ENCODE data around the gene HOXD4. TPM values are rescaled to one million over a fixed set of nuclear protein-coding genes. Genes with fewer than 3 reads are reported as not detected.

The HOXD4 gene
- total RNA-seq, 1 donor from 2014 or later, result not detected

DNA sequence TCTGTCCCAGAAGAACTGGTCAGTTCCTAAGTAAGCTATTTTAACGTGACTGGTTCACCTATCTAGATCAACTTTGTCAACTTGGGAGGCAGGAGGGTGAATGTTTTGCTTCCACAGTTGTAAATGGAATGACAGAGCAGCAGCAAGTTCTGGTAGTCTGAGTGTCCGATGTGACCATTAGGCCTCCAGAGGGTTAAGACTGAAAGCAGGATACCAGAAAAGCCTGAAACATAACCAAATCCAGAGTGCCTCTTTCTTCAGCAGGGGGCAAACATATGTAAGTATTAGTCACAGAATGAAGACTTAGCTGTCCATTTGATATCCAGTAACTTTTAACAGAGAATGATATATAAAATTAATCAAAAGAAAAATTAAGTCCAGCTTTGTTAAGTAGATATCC, 14.9 kb downstream of the HOXD4 start:
- H3K4me3 Mint-ChIP-seq (ENCODE audit: unreplicated experiment), result no peak overlapping the region
- H3K27ac Mint-ChIP-seq (ENCODE audit: unreplicated experiment), result no peak overlapping the region
- no peaks in the 10 kb centered on the region for H3K4me1 Mint-ChIP-seq (ENCODE audit: low read depth)
- peaks cover 77% of the 10 kb centered on the region for H3K27me3 Mint-ChIP-seq (ENCODE audit: low read depth)
- TF ChIP-seq, protein P1, sequence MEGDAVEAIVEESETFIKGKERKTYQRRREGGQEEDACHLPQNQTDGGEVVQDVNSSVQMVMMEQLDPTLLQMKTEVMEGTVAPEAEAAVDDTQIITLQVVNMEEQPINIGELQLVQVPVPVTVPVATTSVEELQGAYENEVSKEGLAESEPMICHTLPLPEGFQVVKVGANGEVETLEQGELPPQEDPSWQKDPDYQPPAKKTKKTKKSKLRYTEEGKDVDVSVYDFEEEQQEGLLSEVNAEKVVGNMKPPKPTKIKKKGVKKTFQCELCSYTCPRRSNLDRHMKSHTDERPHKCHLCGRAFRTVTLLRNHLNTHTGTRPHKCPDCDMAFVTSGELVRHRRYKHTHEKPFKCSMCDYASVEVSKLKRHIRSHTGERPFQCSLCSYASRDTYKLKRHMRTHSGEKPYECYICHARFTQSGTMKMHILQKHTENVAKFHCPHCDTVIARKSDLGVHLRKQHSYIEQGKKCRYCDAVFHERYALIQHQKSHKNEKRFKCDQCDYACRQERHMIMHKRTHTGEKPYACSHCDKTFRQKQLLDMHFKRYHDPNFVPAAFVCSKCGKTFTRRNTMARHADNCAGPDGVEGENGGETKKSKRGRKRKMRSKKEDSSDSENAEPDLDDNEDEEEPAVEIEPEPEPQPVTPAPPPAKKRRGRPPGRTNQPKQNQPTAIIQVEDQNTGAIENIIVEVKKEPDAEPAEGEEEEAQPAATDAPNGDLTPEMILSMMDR (IDR thresholded peaks at IDR 0.05), result no peak
- H3K9me3 Mint-ChIP-seq (ENCODE audit: low read depth), result peaks cover 7% of the 10 kb centered on the region
- peaks cover 8% of the 10 kb centered on the region for H3K36me3 Mint-ChIP-seq (ENCODE audit: low read depth)
- no peak for DNase-seq (ENCODE audit: low spot score)

DNA sequence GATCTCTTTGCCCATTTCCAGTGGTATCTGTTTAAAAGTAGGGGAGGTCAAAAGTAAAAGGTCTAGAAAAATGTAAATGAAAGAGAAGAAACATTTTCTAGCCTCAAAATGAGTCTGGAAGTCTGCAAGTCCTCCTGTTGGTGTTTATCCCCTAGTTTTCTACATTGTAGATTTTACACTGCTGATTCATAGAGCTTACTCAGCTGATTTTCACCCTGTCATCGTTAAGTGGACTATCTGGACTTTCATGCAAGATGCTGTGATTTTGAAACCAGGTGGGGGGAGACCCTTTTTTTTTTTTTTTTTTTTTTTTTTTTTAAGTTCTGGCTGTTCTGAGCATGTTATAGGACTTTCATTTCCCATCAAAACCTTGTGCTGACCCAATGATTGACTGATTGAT, 16.0 kb downstream of the HOXD4 start:
- Mint-ChIP-seq H3K27me3 (ENCODE audit: low read depth) (peaks cover 70% of the 10 kb centered on the region), H3K27ac (ENCODE audit: unreplicated experiment) (no peak overlapping the region), H3K4me1 (ENCODE audit: low read depth) (no peaks in the 10 kb centered on the region), H3K9me3 (ENCODE audit: low read depth) (peaks cover 7% of the 10 kb centered on the region), H3K4me3 (ENCODE audit: unreplicated experiment) (no peak overlapping the region), H3K36me3 (ENCODE audit: low read depth) (peaks cover 5% of the 10 kb centered on the region)
- TF ChIP-seq, protein P1 (IDR thresholded peaks at IDR 0.05), result no peak
- no peak for DNase-seq (ENCODE audit: low spot score)

DNA sequence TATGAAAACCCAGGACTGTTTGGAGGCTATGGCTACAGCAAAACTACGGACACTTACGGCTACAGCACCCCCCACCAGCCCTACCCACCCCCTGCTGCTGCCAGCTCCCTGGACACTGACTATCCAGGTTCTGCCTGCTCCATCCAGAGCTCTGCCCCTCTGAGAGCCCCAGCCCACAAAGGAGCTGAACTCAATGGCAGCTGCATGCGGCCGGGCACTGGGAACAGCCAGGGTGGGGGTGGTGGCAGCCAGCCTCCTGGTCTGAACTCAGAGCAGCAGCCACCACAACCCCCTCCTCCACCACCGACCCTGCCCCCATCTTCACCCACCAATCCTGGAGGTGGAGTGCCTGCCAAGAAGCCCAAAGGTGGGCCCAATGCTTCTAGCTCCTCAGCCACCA, 17.8 kb downstream of the HOXD4 start:
- no peak overlapping the region for H3K4me3 Mint-ChIP-seq (ENCODE audit: unreplicated experiment)
- no peak for DNase-seq (ENCODE audit: low spot score)
- peaks cover 5% of the 10 kb centered on the region for H3K9me3 Mint-ChIP-seq (ENCODE audit: low read depth)
- H3K4me1 Mint-ChIP-seq (ENCODE audit: low read depth), result no peaks in the 10 kb centered on the region
- H3K27me3 Mint-ChIP-seq (ENCODE audit: low read depth), result peaks cover 74% of the 10 kb centered on the region
- no peak overlapping the region for H3K27ac Mint-ChIP-seq (ENCODE audit: unreplicated experiment)
- TF ChIP-seq, protein P1 (IDR thresholded peaks at IDR 0.05), result no peak
- H3K36me3 Mint-ChIP-seq (ENCODE audit: low read depth), result peaks cover 4% of the 10 kb centered on the region

DNA sequence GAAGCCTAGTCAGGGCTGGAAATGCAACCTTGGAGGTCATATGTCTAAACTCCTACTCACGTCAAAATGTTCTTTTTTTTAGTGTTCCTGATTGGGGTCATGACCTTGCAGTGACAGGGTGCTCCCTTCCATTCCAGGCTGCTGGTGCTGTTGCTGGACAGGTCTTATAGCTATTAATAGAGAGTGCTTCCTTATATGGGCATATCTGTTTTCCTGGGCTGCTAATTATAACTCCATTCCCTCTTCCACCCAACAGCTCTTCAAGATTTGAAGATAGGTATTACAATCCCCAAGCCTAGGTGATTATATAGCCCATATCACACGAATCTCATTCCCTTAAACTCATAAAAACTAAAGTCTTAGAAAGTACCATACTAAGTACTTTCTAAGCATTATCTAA, 18.4 kb downstream of the HOXD4 start:
- H3K4me3 Mint-ChIP-seq (ENCODE audit: unreplicated experiment), result no peak overlapping the region
- TF ChIP-seq, protein P1 (IDR thresholded peaks at IDR 0.05), result no peak
- peaks cover 74% of the 10 kb centered on the region for H3K27me3 Mint-ChIP-seq (ENCODE audit: low read depth)
- no peaks in the 10 kb centered on the region for H3K4me1 Mint-ChIP-seq (ENCODE audit: low read depth)
- H3K27ac Mint-ChIP-seq (ENCODE audit: unreplicated experiment), result no peak overlapping the region
- peaks cover 2% of the 10 kb centered on the region for H3K36me3 Mint-ChIP-seq (ENCODE audit: low read depth)
- peaks cover 3% of the 10 kb centered on the region for H3K9me3 Mint-ChIP-seq (ENCODE audit: low read depth)
- DNase-seq (ENCODE audit: low spot score), result no peak

- Mint-ChIP-seq H3K27me3 (ENCODE audit: low read depth) (peaks cover 73% of the 10 kb centered on the region), H3K9me3 (ENCODE audit: low read depth) (peaks cover 3% of the 10 kb centered on the region), H3K27ac (ENCODE audit: unreplicated experiment) (no peak overlapping the region), H3K4me1 (ENCODE audit: low read depth) (no peaks in the 10 kb centered on the region), H3K4me3 (ENCODE audit: unreplicated experiment) (no peak overlapping the region), H3K36me3 (ENCODE audit: low read depth) (peaks cover 2% of the 10 kb centered on the region)
- TF ChIP-seq, protein P1 (IDR thresholded peaks at IDR 0.05), result no peak
- no peak for DNase-seq (ENCODE audit: low spot score)
Measured at GRCh38 chr2:176170602-176171305, 19.4 kb downstream of the HOXD4 start.
